T-helper 17 cell (primary cell): ENCODE results near the gene EIF3B. TPM values are rescaled to one million over a fixed set of nuclear protein-coding genes. Genes with fewer than 3 reads are reported as not detected.

Experiments used
- ATAC-seq: fragments of 150-1000 bp; cut with Tn5 transposase; 2 replicates; pipeline ENCODE4 v1.10.0; 2021; ENCODE audit warnings: mild to moderate bottlenecking, moderate library complexity
- DNase-seq, 3 donors: peaks; one replicate each; pipeline versions ENCODE4 v3.0.0 to v3.0.0-alpha.2; 2020 to 2021
- H3K9me3 ChIP-seq: one replicate; pipeline ENCODE4 v1.7.0; 2013; ENCODE audit warnings: low read length, mild to moderate bottlenecking; ENCODE audit not compliant: control insufficient read depth, poor library complexity, severe bottlenecking
- H3K27ac Mint-ChIP-seq: one replicate; pipeline ENCODE4 v1.8.0; 2022; ENCODE audit warnings: mild to moderate bottlenecking, moderate library complexity, mixed read lengths
- H3K27me3 Mint-ChIP-seq: one replicate; pipeline ENCODE4 v1.8.0; 2022; ENCODE audit warnings: mixed read lengths
- H3K36me3 Mint-ChIP-seq: one replicate; pipeline ENCODE4 v1.8.0; 2022; ENCODE audit warnings: low read depth, mixed read lengths
- H3K4me1 Mint-ChIP-seq: one replicate; pipeline ENCODE4 v1.8.0; 2022; ENCODE audit warnings: mild to moderate bottlenecking, mixed read lengths
- H3K4me3 Mint-ChIP-seq: one replicate; pipeline ENCODE4 v1.8.0; 2022; ENCODE audit warnings: mild to moderate bottlenecking, moderate library complexity, mixed read lengths
- total RNA-seq, 4 donors: library from RNA in 2 of 4; stranded (reverse) in 2 of 4; gene quantifications; one replicate each; pipeline ENCODE4 v1.2.3 and lab custom pipeline; 2022 to 2026

Gene EIF3B
- total RNA-seq, 2 donors from 2014 or later: 139 to 176 TPM

- DNase-seq (no peak), ATAC-seq (no peak)
- no peaks in the 10 kb centered on the region for H3K9me3 ChIP-seq
- peaks cover 22% of the 10 kb centered on the region for H3K4me1 Mint-ChIP-seq
- no peaks in the 10 kb centered on the region for H3K27me3 Mint-ChIP-seq
- H3K36me3 Mint-ChIP-seq: peaks cover 2% of the 10 kb centered on the region
- no peak overlapping the region for H3K4me3 Mint-ChIP-seq
- H3K27ac Mint-ChIP-seq: peak overlapping the region; percentile 41
Measured at GRCh38 chr7:2420216-2420933, 65.7 kb downstream of the EIF3B start.

- H3K9me3 ChIP-seq: no peaks in the 10 kb centered on the region
- Mint-ChIP-seq H3K27me3 (no peaks in the 10 kb centered on the region), H3K36me3 (no peaks in the 10 kb centered on the region), H3K4me1 (peaks cover 14% of the 10 kb centered on the region), H3K27ac (no peak overlapping the region), H3K4me3 (no peak overlapping the region)
- DNase-seq: no peak
- no peak for ATAC-seq
Measured at GRCh38 chr7:2421943-2422310, 67.3 kb downstream of the EIF3B start.

DNA sequence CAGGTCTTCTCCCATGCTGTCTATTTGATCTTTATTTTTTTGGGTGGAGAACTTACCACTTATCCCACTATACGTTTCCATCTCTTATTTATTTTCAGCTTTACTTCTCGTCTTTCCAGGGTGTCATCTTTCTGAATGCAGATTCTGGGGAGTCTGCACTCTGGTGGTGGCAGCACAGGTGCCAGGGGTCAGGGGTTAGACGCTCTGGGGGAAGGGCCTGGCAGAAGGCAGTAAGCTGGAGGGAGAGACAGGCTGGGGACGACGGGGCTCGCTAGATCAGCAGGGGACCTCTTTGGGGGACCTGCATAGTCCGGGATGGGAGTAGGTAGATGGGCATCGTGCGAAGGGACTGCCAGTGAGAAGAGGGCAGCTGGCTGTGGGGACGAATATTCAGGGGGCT, 71.1 kb downstream of the EIF3B start:
- Mint-ChIP-seq H3K4me3 (no peak overlapping the region), H3K27ac (peak overlapping the region; percentile 53), H3K36me3 (no peaks in the 10 kb centered on the region), H3K27me3 (no peaks in the 10 kb centered on the region), H3K4me1 (peaks cover 10% of the 10 kb centered on the region)
- no peaks in the 10 kb centered on the region for H3K9me3 ChIP-seq
- no peak for ATAC-seq
- no peak for DNase-seq

Other genes starting within 250 kb of the EIF3B start
- 100 to 1,000 TPM in 1 of 2 donors, 10 to 100 TPM in 1; 81.3 to 115 TPM for gene MAD1L1, start 121.9 kb upstream of the EIF3B start, total RNA-seq
- 1 to 10 TPM; 4.1 to 4.2 TPM for gene MRM2, start 112.6 kb upstream of the EIF3B start, total RNA-seq
- gene NUDT1, start 112.6 kb upstream of the EIF3B start, total RNA-seq: 10 to 100 TPM; 12.7 to 16.2 TPM
- 1 to 10 TPM; 8.6 to 9.3 TPM for gene SNX8, start 40.4 kb upstream of the EIF3B start, total RNA-seq
- gene CHST12, start 48.8 kb downstream of the EIF3B start, total RNA-seq: 10 to 100 TPM; 18.7 to 19.5 TPM
- gene GRIFIN, start 121.6 kb downstream of the EIF3B start, total RNA-seq: not detected
- 100 to 1,000 TPM; 110 to 116 TPM for gene LFNG, start 164.9 kb downstream of the EIF3B start, total RNA-seq
- 10 to 100 TPM; 19.5 to 20.5 TPM for gene BRAT1, start 200.7 kb downstream of the EIF3B start, total RNA-seq
- gene IQCE, start 204.2 kb downstream of the EIF3B start, total RNA-seq: 1 to 10 TPM; 6.7 to 9.0 TPM